Psoas muscle (tissue), 8 donors: Measurements from ENCODE around the gene DGCR8. TPM values are rescaled to one million over a fixed set of nuclear protein-coding genes. Genes with fewer than 3 reads are reported as not detected.
A peak's percentile ranks its signal among the peaks of the same experiment; 100 is the strongest.

Experiments used
- ATAC-seq, 4 donors: fragments of 200-7000 bp; cut with Tn5 transposase; one replicate each; pipeline ENCODE4 v1.9.1; 2020; ENCODE audit warnings: moderate library complexity in 3 of 4, mild to moderate bottlenecking in 2 of 4
- DNase-seq, 2 donors: peaks; one replicate each; pipeline ENCODE4 v3.0.0-alpha.2; 2020
- H3K27ac ChIP-seq: fragments of 200-600 bp; one replicate; pipeline ENCODE4 v1.8.0; 2022
- H3K27me3 ChIP-seq, 3 donors: fragments of 200-600 bp in 1 of 3; one replicate each; pipeline versions ENCODE4 v1.6.1 to v1.8.0; 2013 to 2022; ENCODE audit warnings: low read length in 2 of 3, mild to moderate bottlenecking in 2 of 3, moderate library complexity in 1 of 3; ENCODE audit not compliant: insufficient read depth in 3 of 3
- H3K36me3 ChIP-seq, 2 donors: fragments of 200-600 bp in 1 of 2; one replicate each; pipeline versions ENCODE4 v1.6.1 to v1.8.0; 2013 to 2022; ENCODE audit warnings: low read depth in 1 of 2, mild to moderate bottlenecking in 1 of 2, moderate library complexity in 1 of 2; ENCODE audit not compliant: insufficient read depth in 1 of 2
- H3K4me1 ChIP-seq: fragments of 200-600 bp; one replicate; pipeline ENCODE4 v1.8.0; 2022
- H3K4me3 ChIP-seq: fragments of 200-600 bp; one replicate; pipeline ENCODE4 v1.8.0; 2022; ENCODE audit warnings: mild to moderate bottlenecking
- H3K9me3 ChIP-seq: fragments of 200-600 bp; one replicate; pipeline ENCODE4 v1.8.0; 2022
- WGBS, 3 donors: extraction: QIAGEN DNeasy Blood & Tissue Kit; methylation state at CpG; one replicate each; pipeline versions ENCODE4 v1.1.6 to v1.1.7; 2013; 5-methylcytosine and 5-hydroxymethylcytosine counted together
- intact Hi-C, 2 donors: fragments of 100-400 bp; cut with DNase I; formaldehyde crosslinking; loops; one replicate each; pipeline versions ENCODE4 v1.11.0 to v1.14.2; 2022
- polyA plus RNA-seq, 3 donors: library from polyadenylated mRNA; stranded (reverse); fragments of 200-250 nt; gene quantifications; one replicate each; pipeline ENCODE4 v1.2.3, GENCODE V29; 2013
- total RNA-seq, 4 donors: library from RNA; stranded (reverse); fragmentation: NEBNext Ultra II Directional in 2 of 4; extraction: Animal tissue kit (Norgen Biotek cat#: 25700) in 2 of 4; gene quantifications; one replicate each; pipeline versions ENCODE4 v1.2.1 to v1.2.4, GENCODE V29; 2021 to 2023
- TF ChIP-seq, protein P1 (sequence below): fragments of 200-600 bp; IDR thresholded peaks from one replicate; pipeline ENCODE4 v1.8.0; 2022; ENCODE audit warnings: antibody characterized with exemption
- donor health status: healthy with polysubstance abuse.
- donor health status: DM: no; HTN: no; CAD: no; lungs with moderate emphysema.
- donor health status: Bipolar disorder and iron deficiency.
- donor health status: healthy.
- donor health status: DM: yes; HTN: yes; CAD: no.
- donor health status: DM: no; HTN: no; CAD: no.
- donor health status: DM: no; HTN: no; CAD: no.
- donor health status: DM: yes; HTN: yes; CAD: no.

DGCR8 gene
- total and polyA plus RNA-seq, 7 donors = 10.5 to 21.5 (median 15.3) TPM

DNA sequence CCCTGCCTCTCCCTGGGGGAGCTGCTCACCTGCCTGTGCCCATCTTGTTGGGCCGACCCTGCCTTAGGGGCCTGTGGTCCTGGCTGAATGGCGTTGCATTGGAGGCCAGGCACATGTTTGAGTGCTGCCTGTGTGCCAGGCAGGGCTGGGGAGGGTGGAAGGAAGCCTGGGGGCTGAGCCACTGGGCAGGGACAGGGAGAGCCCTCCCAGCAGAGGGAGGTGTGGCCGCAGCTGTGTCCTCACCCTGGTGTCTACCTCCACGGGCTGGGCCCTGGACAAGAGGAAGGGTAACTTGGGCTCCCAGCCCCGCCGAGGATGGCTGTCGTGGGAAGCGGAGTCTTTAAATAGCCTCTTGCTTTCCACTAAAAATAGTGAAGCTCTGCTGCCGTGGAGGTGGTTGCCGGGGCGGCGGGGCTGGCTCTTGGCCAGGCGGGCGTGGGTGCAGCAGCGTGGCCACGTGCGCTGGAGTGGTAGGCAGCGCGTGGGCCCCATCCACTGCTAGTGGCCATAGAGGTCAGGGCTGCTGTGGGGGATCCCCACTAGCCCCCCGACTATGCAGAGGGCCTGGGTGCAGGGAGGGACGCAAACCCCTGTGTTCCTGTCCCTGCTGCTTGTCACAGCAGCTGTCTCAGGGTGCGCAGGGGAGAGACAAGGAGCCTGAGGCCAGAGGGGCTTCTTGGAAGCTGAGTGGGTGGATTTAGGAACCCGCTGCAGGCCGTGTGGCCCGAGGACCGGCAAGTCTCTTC is 57.8 kb downstream of the DGCR8 start:
- ATAC-seq (peak; percentile 24 to 70 (median 62)), DNase-seq (no peak)
- peaks cover 0 to 16% of the 10 kb centered on the region in 2 donors for H3K36me3 ChIP-seq
- TF ChIP-seq, protein P1, sequence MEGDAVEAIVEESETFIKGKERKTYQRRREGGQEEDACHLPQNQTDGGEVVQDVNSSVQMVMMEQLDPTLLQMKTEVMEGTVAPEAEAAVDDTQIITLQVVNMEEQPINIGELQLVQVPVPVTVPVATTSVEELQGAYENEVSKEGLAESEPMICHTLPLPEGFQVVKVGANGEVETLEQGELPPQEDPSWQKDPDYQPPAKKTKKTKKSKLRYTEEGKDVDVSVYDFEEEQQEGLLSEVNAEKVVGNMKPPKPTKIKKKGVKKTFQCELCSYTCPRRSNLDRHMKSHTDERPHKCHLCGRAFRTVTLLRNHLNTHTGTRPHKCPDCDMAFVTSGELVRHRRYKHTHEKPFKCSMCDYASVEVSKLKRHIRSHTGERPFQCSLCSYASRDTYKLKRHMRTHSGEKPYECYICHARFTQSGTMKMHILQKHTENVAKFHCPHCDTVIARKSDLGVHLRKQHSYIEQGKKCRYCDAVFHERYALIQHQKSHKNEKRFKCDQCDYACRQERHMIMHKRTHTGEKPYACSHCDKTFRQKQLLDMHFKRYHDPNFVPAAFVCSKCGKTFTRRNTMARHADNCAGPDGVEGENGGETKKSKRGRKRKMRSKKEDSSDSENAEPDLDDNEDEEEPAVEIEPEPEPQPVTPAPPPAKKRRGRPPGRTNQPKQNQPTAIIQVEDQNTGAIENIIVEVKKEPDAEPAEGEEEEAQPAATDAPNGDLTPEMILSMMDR = no peak
- H3K27ac ChIP-seq = peak overlapping the region; percentile 59
- no peak overlapping the region for H3K4me3 ChIP-seq
- H3K4me1 ChIP-seq = peaks cover 52% of the 10 kb centered on the region
- H3K27me3 ChIP-seq = no peaks in the 10 kb centered on the region
- intact Hi-C loops = no loop called here
- H3K9me3 ChIP-seq = no peaks in the 10 kb centered on the region
- 13 to 26% (median 22%) methylated on average over 25 to 26 of the region's 26 CpGs for WGBS, 3 donors

DNA sequence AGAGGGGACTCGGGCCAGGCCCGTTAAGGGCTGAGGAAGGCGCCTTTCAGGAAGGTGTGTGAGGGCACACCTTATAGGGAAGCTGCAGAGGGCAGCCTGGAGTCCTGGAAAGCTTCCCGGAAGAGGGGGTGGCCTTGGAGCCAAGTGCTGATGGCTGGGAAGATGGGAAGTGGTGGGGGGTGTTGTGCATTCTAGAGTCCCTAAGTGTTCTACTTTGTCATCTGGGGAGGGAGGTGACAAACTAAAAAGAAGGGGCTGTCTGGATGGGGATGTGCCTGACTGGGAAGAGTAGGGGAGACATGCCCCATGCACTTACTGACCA is 58.3 kb downstream of the DGCR8 start:
- H3K4me1 ChIP-seq = peaks cover 48% of the 10 kb centered on the region
- H3K9me3 ChIP-seq = no peaks in the 10 kb centered on the region
- H3K4me3 ChIP-seq = no peak overlapping the region
- peak overlapping the region; percentile 59 for H3K27ac ChIP-seq
- WGBS, 3 donors = 31 to 54% (median 35%) methylated on average over 4 of the region's 4 CpGs
- ATAC-seq = peak in 2 of 4 donors; percentile 28 to 43
- intact Hi-C loops = no loop called here
- H3K27me3 ChIP-seq = no peaks in the 10 kb centered on the region
- TF ChIP-seq, protein P1 = no peak
- H3K36me3 ChIP-seq = peaks cover 0 to 21% of the 10 kb centered on the region in 2 donors
- no peak for DNase-seq

DNA sequence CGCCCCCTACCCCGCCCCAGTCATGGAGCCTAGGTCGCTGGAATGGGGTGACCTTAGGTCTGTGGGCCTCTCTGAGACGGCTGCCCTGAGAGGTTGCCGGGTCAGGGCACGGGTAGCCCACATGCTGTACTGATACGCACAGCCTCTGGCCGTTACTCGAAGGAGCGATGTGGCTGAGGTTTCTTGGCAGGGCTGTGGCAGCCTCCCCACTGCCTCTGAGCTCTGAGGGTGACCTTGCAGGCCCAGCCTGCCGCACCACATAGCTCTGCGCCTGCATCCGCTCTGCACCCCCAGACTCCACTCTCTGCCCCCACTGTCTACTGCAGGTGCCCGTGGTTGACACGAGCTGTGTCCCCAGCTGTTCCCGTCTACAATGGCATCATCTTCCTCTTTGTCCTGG is 58.8 kb downstream of the DGCR8 start:
- no peaks in the 10 kb centered on the region for H3K9me3 ChIP-seq
- intact Hi-C loops = no loop called here
- peaks cover 0 to 26% of the 10 kb centered on the region in 2 donors for H3K36me3 ChIP-seq
- ATAC-seq (no peak), DNase-seq (no peak)
- H3K4me3 ChIP-seq = no peak overlapping the region
- H3K4me1 ChIP-seq = peaks cover 45% of the 10 kb centered on the region
- no peak overlapping the region for H3K27ac ChIP-seq
- H3K27me3 ChIP-seq = no peaks in the 10 kb centered on the region
- WGBS, 3 donors = 77 to 90% (median 80%) methylated on average over 16 of the region's 16 CpGs
- TF ChIP-seq, protein P1 = no peak

DNA sequence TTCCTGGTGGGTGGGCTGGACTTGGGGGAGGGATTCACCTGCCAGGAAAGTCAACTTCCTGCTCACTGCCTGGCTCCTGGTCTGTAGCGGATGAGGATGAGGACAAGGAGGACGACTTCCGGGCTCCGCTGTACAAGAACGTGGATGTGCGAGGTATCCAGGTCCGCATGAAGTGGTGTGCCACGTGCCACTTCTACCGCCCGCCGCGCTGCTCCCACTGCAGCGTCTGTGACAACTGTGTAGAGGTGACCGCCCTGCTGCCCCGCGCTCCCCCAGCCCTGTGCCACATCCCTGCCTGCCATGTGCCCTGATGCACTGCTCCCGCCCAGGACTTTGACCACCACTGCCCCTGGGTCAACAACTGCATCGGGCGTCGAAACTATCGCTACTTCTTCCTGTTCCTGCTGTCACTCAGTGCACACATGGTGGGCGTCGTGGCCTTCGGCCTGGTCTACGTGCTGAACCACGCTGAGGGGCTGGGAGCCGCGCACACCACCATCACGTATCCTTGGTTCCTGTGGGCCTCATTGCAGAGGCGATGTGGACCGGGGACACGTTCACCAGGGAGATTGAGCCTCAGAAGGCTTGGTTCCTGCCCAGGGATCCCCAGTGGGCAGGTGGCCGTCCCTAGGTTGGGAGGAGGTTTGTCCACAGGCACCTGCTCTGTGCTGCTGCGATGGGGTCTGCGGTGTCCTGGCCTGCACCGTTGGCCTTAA is 59.5 kb downstream of the DGCR8 start:
- H3K27me3 ChIP-seq = no peaks in the 10 kb centered on the region
- H3K36me3 ChIP-seq = peaks cover 0 to 28% of the 10 kb centered on the region in 2 donors
- no peak overlapping the region for H3K27ac ChIP-seq
- peaks cover 38% of the 10 kb centered on the region for H3K4me1 ChIP-seq
- no peak for DNase-seq
- 94 to 95% (median 95%) methylated on average over 35 to 36 of the region's 36 CpGs for WGBS, 3 donors
- H3K9me3 ChIP-seq = no peaks in the 10 kb centered on the region
- no peak for ATAC-seq
- no peak overlapping the region for H3K4me3 ChIP-seq
- TF ChIP-seq, protein P1 = no peak
- intact Hi-C loops = no loop called here
